Activated CD4-positive, CD25-positive, alpha-beta regulatory T cell treated with anti-CD3 and anti-CD28 coated beads, Interleukin-2, amount 50 U/mL, for 72 hours (primary cell): ENCODE results near the gene LSS.

Source experiments
- DNase-seq: peaks from one replicate; pipeline ENCODE4 v3.0.0; 2021

The LSS gene

GRCh38 chr21:46217511-46218196, 10.9 kb downstream of the LSS start:
- no peak for DNase-seq

GRCh38 chr21:46216132-46216747, 12.3 kb downstream of the LSS start:
- DNase-seq: no peak

- DNase-seq: no peak
Measured at GRCh38 chr21:46215436-46216131, 13.0 kb downstream of the LSS start.

- DNase-seq: no peak
Measured at GRCh38 chr21:46214478-46215340, 13.9 kb downstream of the LSS start.

- no peak for DNase-seq
Measured at GRCh38 chr21:46213620-46214286, 14.8 kb downstream of the LSS start.

GRCh38 chr21:46212721-46213484, 15.7 kb downstream of the LSS start:
- no peak for DNase-seq

- DNase-seq: no peak
Measured at GRCh38 chr21:46211786-46212720, 16.5 kb downstream of the LSS start.

GRCh38 chr21:46211376-46211775, 17.2 kb downstream of the LSS start:
- DNase-seq: no peak

- DNase-seq: no peak
Measured at GRCh38 chr21:46210378-46211136, 18.0 kb downstream of the LSS start.

GRCh38 chr21:46208761-46209721, 19.5 kb downstream of the LSS start:
- DNase-seq: no peak

GRCh38 chr21:46207920-46208591, 20.5 kb downstream of the LSS start:
- DNase-seq: no peak

- no peak for DNase-seq
Measured at GRCh38 chr21:46207006-46207919, 21.3 kb downstream of the LSS start.

GRCh38 chr21:46206163-46207005, 22.2 kb downstream of the LSS start:
- DNase-seq: no peak

GRCh38 chr21:46205766-46206162, 22.8 kb downstream of the LSS start:
- DNase-seq: no peak

GRCh38 chr21:46205166-46205565, 23.4 kb downstream of the LSS start:
- no peak for DNase-seq

GRCh38 chr21:46203203-46203600, 25.4 kb downstream of the LSS start:
- no peak for DNase-seq
